Umbilical cord (tissue), 1 donor: ENCODE measurements around the gene FRMD3. TPM values are rescaled to one million over a fixed set of nuclear protein-coding genes. Genes with fewer than 3 reads are reported as not detected.

ENCODE experiments used
- total RNA-seq: library from RNA; depleted of rRNA; stranded (reverse); fragments of >200 nt; gene quantifications from one replicate; pipeline ENCODE4 v1.2.3, GENCODE V29; 2014; ENCODE audit warnings: low replicate concordance; ENCODE audit not compliant: insufficient read depth

The FRMD3 gene
- total RNA-seq, 1 donor from 2014 or later, result 51.3 TPM

Other genes with a start within 250 kb of the FRMD3 start
- gene IDNK, start 84.7 kb upstream of the FRMD3 start, total RNA-seq, result 15.2 TPM
- gene UBQLN1, start 169.6 kb upstream of the FRMD3 start, total RNA-seq, result 108 TPM